OCI-LY3 (cell line): ENCODE data around the gene MICU1.

ENCODE experiments used
- EZH2phosphoT487 ChIP-seq: fragments of 200-600 bp; shearing (Covaris generic); IDR thresholded peaks from 2 replicates; pipeline ENCODE4 v1.6.1; 2018; ENCODE audit warnings: antibody characterized with exemption, mixed run types, low read depth
- TF ChIP-seq, protein P1 (sequence below): fragments of 200-600, 300-600 bp; sonication (generic); IDR thresholded peaks from 2 replicates; pipeline ENCODE4 v1.5.1; 2014; ENCODE audit warnings: antibody characterized with exemption, low read length, low read depth

GRCh38 chr10:72509941-72510340, 115.9 kb downstream of the MICU1 start:
- TF ChIP-seq, protein P1, sequence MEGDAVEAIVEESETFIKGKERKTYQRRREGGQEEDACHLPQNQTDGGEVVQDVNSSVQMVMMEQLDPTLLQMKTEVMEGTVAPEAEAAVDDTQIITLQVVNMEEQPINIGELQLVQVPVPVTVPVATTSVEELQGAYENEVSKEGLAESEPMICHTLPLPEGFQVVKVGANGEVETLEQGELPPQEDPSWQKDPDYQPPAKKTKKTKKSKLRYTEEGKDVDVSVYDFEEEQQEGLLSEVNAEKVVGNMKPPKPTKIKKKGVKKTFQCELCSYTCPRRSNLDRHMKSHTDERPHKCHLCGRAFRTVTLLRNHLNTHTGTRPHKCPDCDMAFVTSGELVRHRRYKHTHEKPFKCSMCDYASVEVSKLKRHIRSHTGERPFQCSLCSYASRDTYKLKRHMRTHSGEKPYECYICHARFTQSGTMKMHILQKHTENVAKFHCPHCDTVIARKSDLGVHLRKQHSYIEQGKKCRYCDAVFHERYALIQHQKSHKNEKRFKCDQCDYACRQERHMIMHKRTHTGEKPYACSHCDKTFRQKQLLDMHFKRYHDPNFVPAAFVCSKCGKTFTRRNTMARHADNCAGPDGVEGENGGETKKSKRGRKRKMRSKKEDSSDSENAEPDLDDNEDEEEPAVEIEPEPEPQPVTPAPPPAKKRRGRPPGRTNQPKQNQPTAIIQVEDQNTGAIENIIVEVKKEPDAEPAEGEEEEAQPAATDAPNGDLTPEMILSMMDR: no peak
- no peak for TF ChIP-seq EZH2phosphoT487
